Stomach smooth muscle (tissue), 2 donors: ENCODE data around the gene TMPRSS11D.

Source experiments
- H3K27ac ChIP-seq: one replicate; pipeline ENCODE4 v1.7.0; 2013; ENCODE audit warnings: mild to moderate bottlenecking, low read length, inconsistent platforms
- H3K27me3 ChIP-seq, 2 donors: one replicate each; pipeline ENCODE4 v1.7.0; 2013; ENCODE audit warnings: low read length in 2 of 2; ENCODE audit not compliant: insufficient read depth in 2 of 2, control insufficient read depth in 1 of 2
- H3K36me3 ChIP-seq, 2 donors: one replicate each; pipeline ENCODE4 v1.7.0; 2013; ENCODE audit warnings: low read length in 2 of 2; ENCODE audit not compliant: control insufficient read depth in 2 of 2, insufficient read depth in 2 of 2
- H3K4me1 ChIP-seq: one replicate; pipeline ENCODE4 v1.7.0; 2013; ENCODE audit warnings: low read length; ENCODE audit not compliant: control insufficient read depth, insufficient read depth
- H3K4me3 ChIP-seq, 2 donors: one replicate each; pipeline ENCODE4 v1.7.0; 2013; ENCODE audit warnings: low read length in 2 of 2
- H3K9ac ChIP-seq, 2 donors: one replicate each; pipeline ENCODE4 v1.7.0; 2013; ENCODE audit warnings: low read length in 2 of 2, mild to moderate bottlenecking in 1 of 2
- H3K9me3 ChIP-seq, 2 donors: one replicate each; pipeline ENCODE4 v1.7.0; 2013; ENCODE audit warnings: low read length in 2 of 2; ENCODE audit not compliant: control insufficient read depth in 2 of 2
- donor health status: healthy.
- donor health status: Pancreatic carcinoma.

The TMPRSS11D gene

GRCh38 chr4:67883902-67884301, at the start of gene TMPRSS11D:
TSS of gene TMPRSS11D (minus strand) at chr4:67884002. CDS start at chr4:67883933, 69 bp downstream.
- no peak within 1 kb of the TSS for H3K4me3 ChIP-seq
- no peak within 1 kb of the TSS for H3K27ac ChIP-seq
- no peaks in the 10 kb centered on the region for H3K36me3 ChIP-seq
- H3K9me3 ChIP-seq, result no peaks in the 10 kb centered on the region
- no peaks in the 10 kb centered on the region for H3K27me3 ChIP-seq
- no peaks in the 10 kb centered on the region for H3K4me1 ChIP-seq
- H3K9ac ChIP-seq, result no peak within 1 kb of the TSS

GRCh38 chr4:67933038-67933437, 49.2 kb upstream of the TMPRSS11D start:
- Histone ChIP-seq H3K36me3 (no peaks in the 10 kb centered on the region), H3K27me3 (no peaks in the 10 kb centered on the region)

GRCh38 chr4:67931256-67931655, 47.5 kb upstream of the TMPRSS11D start:
- H3K36me3 ChIP-seq, result no peaks in the 10 kb centered on the region
- H3K9me3 ChIP-seq, result no peaks in the 10 kb centered on the region
- H3K27me3 ChIP-seq, result no peaks in the 10 kb centered on the region
- no peaks in the 10 kb centered on the region for H3K4me1 ChIP-seq
- no peak overlapping the region for H3K27ac ChIP-seq
- H3K4me3 ChIP-seq, result no peak overlapping the region
- no peak overlapping the region for H3K9ac ChIP-seq

More at GRCh38 chr4:67933038-67933437, 49.2 kb upstream of the TMPRSS11D start:
- no peak overlapping the region for H3K4me3 ChIP-seq
- no peaks in the 10 kb centered on the region for H3K9me3 ChIP-seq
- H3K27ac ChIP-seq, result no peak overlapping the region
- no peaks in the 10 kb centered on the region for H3K4me1 ChIP-seq
- H3K9ac ChIP-seq, result no peak overlapping the region

GRCh38 chr4:67929426-67929825, 45.6 kb upstream of the TMPRSS11D start:
- Histone ChIP-seq H3K4me1 (no peaks in the 10 kb centered on the region), H3K9ac (no peak overlapping the region), H3K27ac (no peak overlapping the region), H3K27me3 (no peaks in the 10 kb centered on the region), H3K9me3 (no peaks in the 10 kb centered on the region), H3K4me3 (no peak overlapping the region), H3K36me3 (no peaks in the 10 kb centered on the region)

GRCh38 chr4:67928546-67928945, 44.7 kb upstream of the TMPRSS11D start:
- Histone ChIP-seq H3K36me3 (no peaks in the 10 kb centered on the region), H3K27me3 (no peaks in the 10 kb centered on the region), H3K27ac (no peak overlapping the region), H3K9ac (no peak overlapping the region), H3K4me3 (no peak overlapping the region), H3K4me1 (no peaks in the 10 kb centered on the region), H3K9me3 (no peaks in the 10 kb centered on the region)

- Histone ChIP-seq H3K27ac (no peak overlapping the region), H3K9me3 (no peaks in the 10 kb centered on the region), H3K4me3 (no peak overlapping the region), H3K4me1 (no peaks in the 10 kb centered on the region), H3K9ac (no peak overlapping the region), H3K36me3 (no peaks in the 10 kb centered on the region), H3K27me3 (no peaks in the 10 kb centered on the region)
Observed at GRCh38 chr4:67927251-67927650, 43.4 kb upstream of the TMPRSS11D start.

GRCh38 chr4:67926485-67926884, 42.7 kb upstream of the TMPRSS11D start:
- no peaks in the 10 kb centered on the region for H3K9me3 ChIP-seq
- H3K4me3 ChIP-seq, result no peak overlapping the region
- H3K27ac ChIP-seq, result no peak overlapping the region
- no peak overlapping the region for H3K9ac ChIP-seq
- no peaks in the 10 kb centered on the region for H3K36me3 ChIP-seq
- H3K4me1 ChIP-seq, result no peaks in the 10 kb centered on the region
- no peaks in the 10 kb centered on the region for H3K27me3 ChIP-seq

GRCh38 chr4:67922697-67923096, 38.9 kb upstream of the TMPRSS11D start:
- Histone ChIP-seq H3K4me3 (no peak overlapping the region), H3K27ac (no peak overlapping the region), H3K9ac (no peak overlapping the region), H3K4me1 (no peaks in the 10 kb centered on the region), H3K9me3 (no peaks in the 10 kb centered on the region), H3K36me3 (no peaks in the 10 kb centered on the region), H3K27me3 (no peaks in the 10 kb centered on the region)

GRCh38 chr4:67918428-67918827, 34.6 kb upstream of the TMPRSS11D start:
- H3K9ac ChIP-seq, result no peak overlapping the region
- no peaks in the 10 kb centered on the region for H3K27me3 ChIP-seq
- no peaks in the 10 kb centered on the region for H3K4me1 ChIP-seq
- no peaks in the 10 kb centered on the region for H3K36me3 ChIP-seq
- H3K27ac ChIP-seq, result no peak overlapping the region
- H3K4me3 ChIP-seq, result no peak overlapping the region
- no peaks in the 10 kb centered on the region for H3K9me3 ChIP-seq

- H3K4me3 ChIP-seq, result no peak overlapping the region
- no peaks in the 10 kb centered on the region for H3K4me1 ChIP-seq
- H3K9me3 ChIP-seq, result no peaks in the 10 kb centered on the region
- H3K27me3 ChIP-seq, result no peaks in the 10 kb centered on the region
- H3K9ac ChIP-seq, result no peak overlapping the region
- no peaks in the 10 kb centered on the region for H3K36me3 ChIP-seq
- H3K27ac ChIP-seq, result no peak overlapping the region
Observed at GRCh38 chr4:67915400-67915966, 31.7 kb upstream of the TMPRSS11D start.

GRCh38 chr4:67912080-67912479, 28.3 kb upstream of the TMPRSS11D start:
- Histone ChIP-seq H3K27me3 (no peaks in the 10 kb centered on the region), H3K9me3 (no peaks in the 10 kb centered on the region), H3K4me3 (no peak overlapping the region), H3K4me1 (no peaks in the 10 kb centered on the region), H3K36me3 (no peaks in the 10 kb centered on the region), H3K9ac (no peak overlapping the region), H3K27ac (no peak overlapping the region)
